Skeletal muscle satellite cell (primary cell): Measurements from ENCODE around the gene ITK.

ENCODE experiments used
- H3K27me3 ChIP-seq: 2 replicates; pipeline ENCODE4 v1.7.0; 2013; ENCODE audit warnings: low read length; ENCODE audit not compliant: control insufficient read depth, insufficient read depth
- H3K36me3 ChIP-seq: 2 replicates; pipeline ENCODE4 v1.7.0; 2013; ENCODE audit warnings: mild to moderate bottlenecking, control low read depth, low read length; ENCODE audit not compliant: insufficient read depth
- H3K4me1 ChIP-seq: 2 replicates; pipeline ENCODE4 v1.7.0; 2013; ENCODE audit warnings: low read length; ENCODE audit not compliant: control insufficient read depth, insufficient read depth
- H3K4me2 ChIP-seq: 2 replicates; pipeline ENCODE4 v1.7.0; 2013; ENCODE audit warnings: mild to moderate bottlenecking, low read length
- H3K4me3 ChIP-seq: 2 replicates; pipeline ENCODE4 v1.7.0; 2013; ENCODE audit warnings: low read length
- H3K9ac ChIP-seq: 2 replicates; pipeline ENCODE4 v1.7.0; 2013; ENCODE audit warnings: mild to moderate bottlenecking, low read depth, low read length, moderate library complexity
- H3K9me3 ChIP-seq: replicated peaks from 2 replicates; pipeline ENCODE4 v1.7.0; 2013; ENCODE audit warnings: mild to moderate bottlenecking, control low read depth, low read length

Gene ITK

DNA sequence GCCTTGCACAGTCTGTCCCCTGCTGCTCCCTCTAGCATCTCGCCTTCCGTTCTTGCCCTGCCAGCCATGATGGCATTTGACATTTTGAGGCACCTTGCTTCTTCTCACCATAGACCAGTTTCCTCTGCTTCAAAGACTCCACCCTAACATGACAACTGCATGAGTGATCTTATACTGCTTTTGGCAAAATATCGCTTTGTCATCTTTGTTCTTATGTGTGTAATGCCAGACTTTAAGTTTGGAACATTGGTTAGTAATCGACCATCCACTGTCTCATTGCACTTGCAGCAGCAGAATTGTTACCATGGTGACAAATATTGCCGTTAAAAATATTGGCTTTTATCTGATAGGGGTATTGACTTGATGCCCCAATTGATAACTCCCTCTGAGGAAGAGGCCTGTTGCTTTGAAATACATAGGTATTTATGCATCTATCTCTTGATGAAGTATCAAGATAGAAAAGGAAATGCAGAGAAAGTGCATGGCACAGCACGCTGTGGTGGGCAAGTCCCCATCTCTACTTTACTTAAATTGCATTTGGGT is 21.4 kb upstream of the ITK start:
- Histone ChIP-seq H3K9me3 (no peaks in the 10 kb centered on the region), H3K36me3 (no peaks in the 10 kb centered on the region), H3K4me3 (no peak overlapping the region), H3K4me2 (no peak overlapping the region), H3K27me3 (peaks cover 24% of the 10 kb centered on the region), H3K4me1 (no peaks in the 10 kb centered on the region), H3K9ac (no peak overlapping the region)

DNA sequence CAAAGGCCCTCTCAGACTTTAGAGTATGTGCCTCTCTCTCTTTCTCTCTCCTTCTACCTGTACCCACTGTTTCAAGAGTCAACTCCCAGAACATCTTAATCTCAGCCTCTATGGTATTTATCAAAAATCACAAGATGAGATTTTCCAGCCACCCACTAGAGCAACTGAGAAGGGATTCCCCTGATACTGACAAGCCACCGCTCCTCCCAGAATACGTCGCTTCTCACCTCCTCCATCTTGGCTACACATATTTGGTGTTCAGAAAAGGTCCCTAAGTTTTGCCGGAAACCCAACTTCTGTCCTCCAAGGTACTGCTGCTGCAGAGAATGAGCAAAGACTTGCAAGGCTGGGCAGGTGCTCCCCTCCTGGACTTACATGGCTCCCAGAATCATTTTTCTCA is 20.6 kb upstream of the ITK start:
- Histone ChIP-seq H3K4me2 (no peak overlapping the region), H3K27me3 (peaks cover 24% of the 10 kb centered on the region), H3K9me3 (no peaks in the 10 kb centered on the region), H3K9ac (no peak overlapping the region), H3K4me1 (no peaks in the 10 kb centered on the region), H3K4me3 (no peak overlapping the region), H3K36me3 (no peaks in the 10 kb centered on the region)

DNA sequence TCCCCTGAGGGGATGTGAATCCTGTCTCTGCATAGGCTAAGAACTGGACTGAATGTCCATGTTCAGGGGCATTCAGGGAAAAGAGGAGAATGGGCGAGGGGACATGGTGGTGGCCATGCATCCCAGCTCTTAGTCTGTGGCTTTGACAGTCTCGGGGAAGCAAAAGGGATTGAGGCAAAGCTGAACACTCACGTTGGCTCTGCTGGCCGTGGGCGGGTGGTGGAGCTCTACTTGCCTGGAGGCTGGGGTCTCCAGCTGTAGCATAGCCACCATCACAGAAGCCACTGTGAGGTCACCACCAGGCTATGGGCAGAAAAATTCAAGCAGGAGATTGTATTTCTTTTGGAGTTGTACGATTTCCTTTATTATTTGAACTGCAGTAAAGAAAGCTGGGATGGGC is 18.6 kb upstream of the ITK start:
- Histone ChIP-seq H3K27me3 (peaks cover 39% of the 10 kb centered on the region), H3K4me1 (no peaks in the 10 kb centered on the region), H3K9ac (no peak overlapping the region), H3K4me3 (no peak overlapping the region), H3K36me3 (no peaks in the 10 kb centered on the region), H3K9me3 (no peaks in the 10 kb centered on the region), H3K4me2 (no peak overlapping the region)

DNA sequence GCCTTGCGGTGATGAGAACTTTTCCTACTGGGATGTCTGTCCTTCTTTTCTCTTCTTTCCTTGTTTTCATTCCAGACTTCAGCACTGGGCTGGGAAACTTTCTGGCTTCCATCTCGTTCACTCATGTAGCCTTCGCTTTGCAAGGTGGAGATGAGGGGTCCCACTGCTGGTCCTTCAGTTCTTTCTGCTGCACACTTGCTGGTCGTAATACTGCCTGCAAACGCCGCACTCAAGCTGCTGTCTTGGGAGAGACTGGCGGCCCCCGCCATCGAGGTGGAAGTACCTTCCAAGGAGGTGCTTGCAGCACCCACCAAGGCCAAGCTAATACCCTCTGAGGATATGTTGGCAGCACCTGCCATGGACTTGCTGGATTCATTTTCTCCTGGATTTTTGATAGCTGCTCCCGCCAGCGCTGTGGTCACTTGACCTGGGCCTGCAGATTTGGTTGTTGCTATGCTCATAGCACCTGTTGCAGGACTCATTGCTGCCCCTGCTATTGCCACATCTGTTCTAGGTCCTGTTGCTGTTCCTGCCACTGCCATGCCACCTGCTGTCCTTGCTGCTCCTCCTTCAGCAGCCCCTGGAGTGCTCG is 17.6 kb upstream of the ITK start:
- no peaks in the 10 kb centered on the region for H3K9me3 ChIP-seq

DNA sequence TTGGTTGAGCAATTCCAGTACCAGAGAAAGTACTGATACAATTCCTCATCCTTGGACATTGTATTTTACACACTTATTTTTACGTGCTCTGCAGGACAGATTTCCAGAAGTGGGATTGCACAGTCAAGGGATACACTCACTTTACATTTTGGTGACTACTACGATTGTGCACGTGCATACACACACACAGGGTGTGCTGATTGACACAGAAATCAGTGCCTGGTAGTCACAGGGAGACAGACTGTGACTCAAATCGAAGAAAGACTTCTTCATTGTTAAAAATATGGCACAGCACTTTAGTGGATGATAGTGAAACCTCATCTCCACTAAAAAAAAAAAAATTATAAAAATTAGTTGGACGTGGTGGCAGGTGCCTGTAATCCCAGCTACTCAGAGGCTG is 16.1 kb upstream of the ITK start:
- Histone ChIP-seq H3K27me3 (peaks cover 34% of the 10 kb centered on the region), H3K9ac (no peak overlapping the region), H3K4me3 (no peak overlapping the region), H3K4me2 (no peak overlapping the region), H3K4me1 (no peaks in the 10 kb centered on the region), H3K36me3 (no peaks in the 10 kb centered on the region), H3K9me3 (no peaks in the 10 kb centered on the region)

More for the DNA sequence above, 17.6 kb upstream of the ITK start:
- H3K4me1 ChIP-seq, result no peaks in the 10 kb centered on the region
- H3K36me3 ChIP-seq, result no peaks in the 10 kb centered on the region
- no peak overlapping the region for H3K4me2 ChIP-seq
- H3K9ac ChIP-seq, result no peak overlapping the region
- H3K4me3 ChIP-seq, result no peak overlapping the region
- H3K27me3 ChIP-seq, result peaks cover 39% of the 10 kb centered on the region

DNA sequence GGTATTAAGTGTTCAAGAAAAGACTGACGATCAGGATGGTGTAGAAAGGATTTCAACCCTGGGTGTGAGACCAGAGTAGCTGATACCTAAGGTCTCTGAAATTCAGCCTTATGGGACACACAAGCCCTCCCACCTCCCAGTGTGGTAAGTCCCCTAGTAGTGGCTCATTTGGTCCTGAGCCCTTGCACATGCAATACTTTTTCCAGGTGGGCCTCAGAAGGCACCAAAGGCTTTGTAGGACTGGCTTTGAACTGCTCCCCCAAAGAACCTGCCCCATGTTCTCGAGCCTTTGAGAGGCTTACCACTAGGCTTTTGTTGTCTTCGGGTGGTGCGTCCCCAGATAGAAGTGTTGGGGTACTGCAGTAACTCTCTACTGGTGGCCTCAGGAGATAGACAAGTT is 15.4 kb upstream of the ITK start:
- Histone ChIP-seq H3K9me3 (no peaks in the 10 kb centered on the region), H3K4me2 (no peak overlapping the region), H3K4me3 (no peak overlapping the region), H3K4me1 (no peaks in the 10 kb centered on the region), H3K36me3 (no peaks in the 10 kb centered on the region), H3K9ac (no peak overlapping the region), H3K27me3 (peaks cover 28% of the 10 kb centered on the region)

DNA sequence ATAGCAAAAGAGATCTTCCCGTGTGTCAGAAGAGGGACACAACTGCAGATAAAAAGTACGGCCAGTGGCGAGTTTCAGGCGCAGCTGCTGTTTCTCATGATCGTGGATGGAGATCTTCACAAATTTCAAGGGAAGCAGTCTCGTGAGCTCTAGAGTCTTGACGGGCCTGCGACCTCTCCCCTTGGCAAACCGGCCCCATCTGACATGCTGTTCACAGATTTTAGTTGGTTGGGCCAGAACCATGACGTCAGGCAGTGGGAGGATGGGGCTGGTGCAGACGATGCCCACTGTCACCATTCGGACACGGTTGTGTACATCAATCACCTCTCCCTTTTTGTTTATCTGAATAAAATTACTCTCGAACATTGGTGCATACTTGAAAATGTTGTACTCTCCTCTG is 15.0 kb upstream of the ITK start:
- peaks cover 25% of the 10 kb centered on the region for H3K27me3 ChIP-seq
- no peaks in the 10 kb centered on the region for H3K4me1 ChIP-seq
- no peak overlapping the region for H3K4me3 ChIP-seq
- no peaks in the 10 kb centered on the region for H3K36me3 ChIP-seq
- no peak overlapping the region for H3K9ac ChIP-seq
- H3K4me2 ChIP-seq, result no peak overlapping the region
- no peaks in the 10 kb centered on the region for H3K9me3 ChIP-seq

DNA sequence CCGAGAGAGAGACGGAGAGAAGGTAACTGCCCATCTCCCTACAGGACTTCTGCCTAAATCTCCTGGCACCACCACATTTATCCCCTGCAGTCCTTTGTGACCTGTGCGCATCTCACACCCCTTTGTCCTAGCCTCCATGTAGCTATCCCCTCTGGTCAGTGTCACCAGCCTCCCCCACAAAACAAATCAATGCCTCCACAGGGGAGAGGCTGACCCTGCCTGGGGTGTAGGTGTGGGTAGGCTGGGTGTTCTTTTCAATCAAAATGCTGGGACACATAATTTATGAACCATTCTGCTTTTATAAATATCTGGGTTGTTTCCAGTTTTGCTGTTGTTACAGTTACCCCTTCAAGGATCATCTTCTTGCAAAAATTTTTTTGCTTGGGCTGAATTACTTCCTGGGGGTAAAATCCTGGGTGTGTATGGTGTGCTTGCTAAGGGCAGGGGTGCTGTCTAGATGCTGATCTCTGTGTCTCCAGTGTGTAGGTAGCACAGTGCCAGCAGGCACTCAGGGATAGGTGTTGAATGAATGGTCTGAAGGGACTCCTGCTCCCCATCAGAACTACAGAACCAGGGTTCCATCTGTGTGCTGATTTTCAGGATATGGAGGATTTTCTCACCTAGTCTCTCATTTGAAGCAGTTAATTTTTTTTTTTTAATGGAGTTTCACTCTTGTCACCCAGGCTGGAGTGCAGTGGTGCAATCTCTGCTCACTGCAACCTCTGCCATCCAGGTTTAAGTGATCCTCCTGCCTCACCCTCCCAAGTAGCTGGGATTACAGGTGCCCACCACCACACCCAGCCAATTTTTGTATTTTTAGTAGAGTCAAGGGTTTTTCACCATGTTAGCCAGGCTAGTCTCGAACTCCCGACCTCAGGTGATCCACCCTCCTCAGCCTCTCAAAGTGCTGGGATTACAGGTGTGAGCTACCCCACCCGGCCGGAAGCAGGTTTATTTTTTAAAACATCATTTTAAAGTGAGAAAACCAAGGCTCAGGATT is 14.1 kb upstream of the ITK start, which contains the start of gene GARIN3:
GARIN3 (minus strand) TSS at position 51 of the 1,000 bp plus-strand sequence. CDS start 96 bp downstream, outside the sequence.
- Histone ChIP-seq H3K36me3 (no peaks in the 10 kb centered on the region), H3K9ac (no peak within 1 kb of the TSS), H3K4me2 (no peak within 1 kb of the TSS), H3K4me3 (no peak within 1 kb of the TSS), H3K27me3 (peaks cover 24% of the 10 kb centered on the region), H3K4me1 (no peaks in the 10 kb centered on the region), H3K9me3 (no peaks in the 10 kb centered on the region)

DNA sequence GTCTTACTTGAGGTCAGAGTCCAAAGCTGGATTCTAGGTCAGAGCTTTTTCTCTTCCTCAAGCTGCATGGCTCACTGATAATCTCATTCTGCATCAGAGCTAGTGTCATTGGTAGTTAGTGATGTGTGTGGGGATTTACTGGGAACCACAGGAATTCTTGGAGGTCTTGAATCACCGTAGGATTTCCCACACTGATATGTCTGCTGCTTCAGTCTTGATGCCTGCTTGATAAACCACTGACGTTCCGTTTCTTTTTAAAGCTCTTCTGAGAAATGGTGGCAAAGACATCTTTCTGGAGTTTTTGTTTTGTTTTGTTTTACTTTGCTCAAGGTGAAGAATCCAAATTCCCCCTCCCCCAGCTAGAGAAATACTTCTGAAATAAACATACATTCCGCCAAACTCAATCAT is 13.4 kb upstream of the ITK start:
- no peak overlapping the region for H3K4me2 ChIP-seq
- H3K4me1 ChIP-seq, result no peaks in the 10 kb centered on the region
- H3K36me3 ChIP-seq, result no peaks in the 10 kb centered on the region
- no peak overlapping the region for H3K9ac ChIP-seq
- H3K4me3 ChIP-seq, result no peak overlapping the region
- H3K9me3 ChIP-seq, result no peaks in the 10 kb centered on the region
- peaks cover 18% of the 10 kb centered on the region for H3K27me3 ChIP-seq

DNA sequence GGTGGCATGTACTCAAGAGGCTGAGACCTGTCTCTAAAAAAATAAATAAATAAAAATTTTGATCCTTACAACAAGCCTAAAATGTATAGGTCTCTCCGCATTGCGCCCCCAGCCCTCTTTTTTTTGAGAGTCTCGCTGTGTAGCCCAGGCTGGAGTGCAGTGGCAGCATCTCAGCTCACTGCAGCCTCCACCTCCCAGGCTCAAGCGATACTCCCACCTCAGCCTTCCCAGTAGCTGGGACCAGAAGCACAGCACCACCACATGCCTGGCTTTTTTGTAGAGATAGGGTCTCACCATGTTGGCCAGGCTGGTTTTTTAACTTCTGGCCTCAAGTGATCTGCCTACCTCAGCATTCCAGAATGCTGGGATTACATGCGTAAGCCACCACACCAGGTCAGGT is 12.4 kb upstream of the ITK start:
- Histone ChIP-seq H3K36me3 (no peaks in the 10 kb centered on the region), H3K4me3 (no peak overlapping the region), H3K27me3 (peaks cover 14% of the 10 kb centered on the region), H3K4me2 (no peak overlapping the region), H3K9ac (no peak overlapping the region), H3K4me1 (no peaks in the 10 kb centered on the region), H3K9me3 (no peaks in the 10 kb centered on the region)

DNA sequence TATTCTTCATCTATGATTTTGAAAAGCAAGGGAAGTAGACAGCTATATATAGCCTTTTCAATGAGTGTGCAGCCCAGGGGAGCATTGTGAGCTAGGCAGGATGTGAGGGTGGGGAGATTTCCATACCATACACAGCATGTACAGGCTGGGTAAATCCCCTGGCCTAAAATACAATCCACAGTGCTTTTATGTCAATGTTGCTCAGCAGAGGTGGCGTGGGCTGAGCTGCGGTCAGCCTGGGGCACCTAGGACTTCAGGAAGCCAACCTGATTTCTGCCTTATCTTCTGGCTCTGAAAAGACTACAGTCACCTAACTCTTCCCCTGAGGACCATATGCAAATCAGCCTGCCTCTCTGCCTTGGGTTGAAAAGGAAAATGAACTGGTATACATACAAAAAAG is 8.2 kb upstream of the ITK start:
- no peak overlapping the region for H3K9ac ChIP-seq
- no peaks in the 10 kb centered on the region for H3K9me3 ChIP-seq
- H3K27me3 ChIP-seq, result no peaks in the 10 kb centered on the region
- H3K4me3 ChIP-seq, result no peak overlapping the region
- no peaks in the 10 kb centered on the region for H3K36me3 ChIP-seq
- H3K4me2 ChIP-seq, result no peak overlapping the region
- H3K4me1 ChIP-seq, result no peaks in the 10 kb centered on the region
